ENCODE results near the gene SESN1.

SESN1 gene

GRCh38 chr6:108998485-108998884 is 96.2 kb downstream of the SESN1 start:
- no peak overlapping the region for H3K4me3 ChIP-seq (replicated peaks; ENCODE audit: insufficient read depth, low read length)
- no peaks in the 10 kb centered on the region for H3K27me3 ChIP-seq (ENCODE audit: insufficient read depth, poor library complexity, severe bottlenecking)
- no peak for TF ChIP-seq CTCF (IDR thresholded peaks at IDR 0.05; ENCODE audit: insufficient read depth, low read length)
- no peak for TF ChIP-seq SPI1 (IDR thresholded peaks at IDR 0.05; ENCODE audit: borderline replicate concordance, low read depth)
- TF ChIP-seq REST (IDR thresholded peaks at IDR 0.05; ENCODE audit: insufficient replicate concordance, low read depth), result no peak
- TF ChIP-seq GABPA (IDR thresholded peaks at IDR 0.05; ENCODE audit: low read depth), result no peak
- TF ChIP-seq POLR2AphosphoS5 (IDR thresholded peaks at IDR 0.05; ENCODE audit: low read depth), result no peak
- no peak for DNase-seq (ENCODE audit: low read depth in 1 of 2, low spot score in 1 of 2)
- no peak overlapping the region for H3K27ac ChIP-seq (replicated peaks)

GRCh38 chr6:108996208-108996607 is 98.4 kb downstream of the SESN1 start:
- Histone ChIP-seq H3K27me3 (ENCODE audit: insufficient read depth, poor library complexity, severe bottlenecking) (no peaks in the 10 kb centered on the region), H3K27ac (replicated peaks) (no peak overlapping the region), H3K4me3 (replicated peaks; ENCODE audit: insufficient read depth, low read length) (no peak overlapping the region)
- TF ChIP-seq SPI1 (IDR thresholded peaks at IDR 0.05; ENCODE audit: borderline replicate concordance, low read depth) (no peak), POLR2AphosphoS5 (IDR thresholded peaks at IDR 0.05; ENCODE audit: low read depth) (no peak), REST (IDR thresholded peaks at IDR 0.05; ENCODE audit: insufficient replicate concordance, low read depth) (no peak), GABPA (IDR thresholded peaks at IDR 0.05; ENCODE audit: low read depth) (no peak), CTCF (IDR thresholded peaks at IDR 0.05; ENCODE audit: insufficient read depth, low read length) (no peak)
- no peak for DNase-seq (ENCODE audit: low read depth in 1 of 2, low spot score in 1 of 2)

- no peak overlapping the region for H3K4me3 ChIP-seq (replicated peaks; ENCODE audit: insufficient read depth, low read length)
- TF ChIP-seq CTCF (IDR thresholded peaks at IDR 0.05; ENCODE audit: insufficient read depth, low read length), result no peak
- no peak for TF ChIP-seq POLR2AphosphoS5 (IDR thresholded peaks at IDR 0.05; ENCODE audit: low read depth)
- TF ChIP-seq REST (IDR thresholded peaks at IDR 0.05; ENCODE audit: insufficient replicate concordance, low read depth), result no peak
- TF ChIP-seq GABPA (IDR thresholded peaks at IDR 0.05; ENCODE audit: low read depth), result no peak
- TF ChIP-seq SPI1 (IDR thresholded peaks at IDR 0.05; ENCODE audit: borderline replicate concordance, low read depth), result no peak
- no peaks in the 10 kb centered on the region for H3K27me3 ChIP-seq (ENCODE audit: insufficient read depth, poor library complexity, severe bottlenecking)
- no peak overlapping the region for H3K27ac ChIP-seq (replicated peaks)
- no peak for DNase-seq (ENCODE audit: low read depth in 1 of 2, low spot score in 1 of 2)
Observed at GRCh38 chr6:108995296-108995695, 99.3 kb downstream of the SESN1 start.

Data from HL-60 (cell line).